LoVo (cell line): Measurements from ENCODE around the gene PROB1.
"Not testable (repeated sequence)": the region's sequence is repeated elsewhere in the genome, so short reads cannot be mapped to it uniquely, and the experiment has no call there.

Experiments used
- DNase-seq: peaks from one replicate; pipeline ENCODE4 v3.0.0-alpha.2; 2016; ENCODE audit warnings: low spot score

The PROB1 gene

DNA sequence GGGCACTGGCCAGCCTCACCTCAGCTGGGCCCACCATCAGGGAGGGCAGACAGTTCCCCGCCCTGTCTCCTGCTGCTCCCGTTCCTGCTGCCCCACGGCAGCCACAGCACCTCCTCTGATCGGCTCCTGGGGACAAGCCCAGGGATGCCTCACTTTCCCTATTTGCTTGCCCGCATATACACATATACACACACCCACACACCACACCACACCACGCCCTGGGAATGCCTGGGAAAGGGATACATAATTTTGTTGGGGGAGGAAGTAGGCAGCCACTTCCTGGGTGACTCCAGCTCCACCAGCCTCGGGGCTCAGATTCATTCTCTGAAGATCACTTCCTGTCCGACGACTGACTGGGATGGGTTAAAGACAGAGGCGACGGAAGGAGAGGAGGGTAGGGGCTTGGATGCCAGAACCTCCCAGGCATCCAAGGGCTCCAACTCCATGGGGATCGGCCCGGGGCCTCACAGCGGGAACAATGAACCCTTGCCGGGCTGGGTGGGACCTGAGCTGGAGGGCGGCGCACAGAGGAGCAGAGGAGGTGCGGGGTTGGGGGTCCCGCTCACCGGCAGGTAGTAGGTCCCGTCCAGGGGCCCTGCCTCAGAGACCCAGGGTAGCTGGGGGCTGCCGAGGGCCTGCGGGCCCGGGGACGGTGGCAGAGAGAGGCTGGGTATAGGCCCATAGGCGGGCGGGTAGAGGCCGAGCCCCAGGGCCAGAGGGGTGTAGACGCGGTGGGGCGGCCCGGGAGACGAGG, 3.2 kb downstream of the PROB1 start:
- DNase-seq: peak; percentile 68

DNA sequence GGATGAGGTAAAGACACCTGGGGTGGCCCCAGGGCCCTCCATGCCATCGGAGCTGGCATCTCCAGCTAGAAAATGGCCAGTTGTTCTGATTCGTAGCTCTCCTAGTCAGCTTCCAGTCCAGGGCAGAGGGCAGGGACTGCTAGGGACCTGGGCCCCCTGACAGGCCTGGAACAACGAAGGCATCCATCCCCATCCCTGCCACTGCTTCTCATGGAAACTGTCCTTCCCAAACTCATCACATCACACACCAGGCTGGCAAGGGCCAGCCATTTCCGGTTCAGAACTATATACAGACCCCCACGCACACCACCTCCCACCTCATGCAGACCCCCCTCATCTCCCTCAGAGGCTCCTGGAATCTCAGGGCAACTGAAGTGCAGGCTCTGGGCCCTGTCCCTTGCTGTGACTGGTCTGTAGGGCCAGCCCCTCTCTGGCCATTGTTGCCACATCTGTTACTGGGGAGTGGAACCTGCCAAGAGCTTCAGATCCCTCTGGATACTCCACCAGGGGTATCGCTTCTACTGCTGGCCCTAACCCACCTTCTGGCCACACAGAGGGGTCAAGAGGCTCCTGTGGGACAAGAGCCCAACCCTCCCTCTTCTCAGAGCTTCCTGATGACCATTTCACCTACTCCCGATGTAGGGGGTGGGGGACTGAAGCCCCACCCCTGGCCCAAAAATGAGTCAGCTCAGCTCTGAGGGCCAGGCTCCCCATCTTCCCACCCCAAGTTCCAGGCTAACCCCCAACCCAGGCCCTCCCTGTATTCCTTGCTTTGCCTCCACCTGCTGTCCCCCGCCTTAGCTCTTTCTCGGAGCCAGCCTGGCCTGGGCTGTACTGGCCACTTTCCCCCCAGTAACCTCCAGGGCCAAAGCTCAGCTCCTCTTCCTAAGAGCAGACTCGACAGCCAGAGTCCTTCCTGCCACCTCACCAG, 4.0 kb downstream of the PROB1 start:
- DNase-seq: no peak

DNA sequence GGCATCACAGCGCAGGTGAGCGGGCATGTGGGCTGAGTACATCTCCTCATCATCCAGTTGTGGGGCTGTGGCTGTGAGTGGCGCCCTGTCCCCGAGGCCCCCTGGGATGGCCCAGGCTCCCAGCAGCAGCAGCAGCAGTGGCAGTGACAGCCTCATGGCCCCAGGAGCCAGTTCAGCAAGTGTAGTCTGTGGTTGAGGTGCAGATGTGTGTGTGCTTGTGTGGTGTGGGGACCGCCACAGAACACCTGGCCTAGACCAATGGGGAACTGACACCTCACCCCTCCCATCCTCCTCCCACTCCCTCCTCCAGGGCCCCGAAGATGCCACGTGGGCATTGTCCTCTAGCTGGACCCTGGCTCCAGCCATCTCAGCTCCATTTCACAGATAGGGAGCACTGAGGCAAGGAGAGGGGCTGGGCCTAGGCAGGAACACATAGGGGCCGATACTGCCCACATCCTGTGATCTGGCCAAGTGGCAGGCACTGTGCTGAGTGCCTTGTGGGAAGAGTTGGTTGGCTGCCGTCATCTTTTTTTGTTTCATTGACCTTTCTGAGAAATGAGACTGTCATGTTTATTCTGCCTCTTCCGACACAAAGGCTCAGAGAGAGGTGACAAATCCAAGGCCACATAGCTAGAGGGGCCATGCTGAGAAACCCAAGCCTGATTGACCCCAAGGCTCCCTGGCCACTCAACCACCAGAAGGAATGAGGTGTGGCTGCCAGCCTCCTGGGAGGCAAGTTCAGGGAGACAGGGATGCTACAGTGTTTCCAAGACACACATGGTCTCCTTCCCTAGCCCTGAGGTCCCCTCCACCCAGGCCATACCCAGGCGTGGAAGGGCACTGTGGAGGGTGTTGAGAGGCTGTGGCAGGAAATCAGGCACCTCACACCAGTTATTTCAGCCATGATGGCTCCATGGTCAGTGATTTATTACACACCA, 4.9 kb downstream of the PROB1 start, which contains the start of gene MZB1:
Gene MZB1, minus strand, starts transcription at position 213 of the 938 bp plus-strand sequence. Its CDS starts 57 bp downstream, at position 156.
- DNase-seq: no peak

DNA sequence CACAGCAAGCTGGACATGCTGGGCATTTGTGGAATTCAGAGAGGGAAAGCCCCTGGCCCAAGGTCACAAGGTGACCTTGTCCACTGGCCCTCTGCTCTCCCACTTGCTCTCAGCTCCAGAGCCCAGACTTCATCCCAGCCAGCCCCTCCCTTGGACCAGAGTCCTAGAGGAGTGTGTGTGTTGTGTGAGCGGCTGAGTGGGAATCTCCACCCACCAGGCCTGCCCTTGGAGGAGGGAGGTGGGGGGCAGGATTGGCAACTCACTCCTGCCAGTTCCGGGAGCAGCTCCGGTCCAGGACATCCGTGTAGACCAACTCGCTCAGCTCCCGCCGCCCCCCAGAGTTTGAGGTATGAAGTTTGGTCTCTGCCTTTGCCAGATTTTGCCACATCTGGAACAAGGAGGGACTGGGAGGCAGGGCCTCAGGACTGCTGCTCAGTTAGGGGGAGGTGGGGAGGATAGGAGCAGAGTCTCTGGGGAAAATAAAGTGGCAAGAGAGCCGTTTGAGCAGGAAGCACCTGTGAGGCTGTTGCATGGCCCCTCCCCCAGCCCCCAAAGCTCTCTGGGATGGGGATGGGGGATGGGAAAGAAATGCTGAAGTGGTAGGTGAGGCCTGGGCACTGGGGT, 6.6 kb downstream of the PROB1 start:
- no peak for DNase-seq

DNA sequence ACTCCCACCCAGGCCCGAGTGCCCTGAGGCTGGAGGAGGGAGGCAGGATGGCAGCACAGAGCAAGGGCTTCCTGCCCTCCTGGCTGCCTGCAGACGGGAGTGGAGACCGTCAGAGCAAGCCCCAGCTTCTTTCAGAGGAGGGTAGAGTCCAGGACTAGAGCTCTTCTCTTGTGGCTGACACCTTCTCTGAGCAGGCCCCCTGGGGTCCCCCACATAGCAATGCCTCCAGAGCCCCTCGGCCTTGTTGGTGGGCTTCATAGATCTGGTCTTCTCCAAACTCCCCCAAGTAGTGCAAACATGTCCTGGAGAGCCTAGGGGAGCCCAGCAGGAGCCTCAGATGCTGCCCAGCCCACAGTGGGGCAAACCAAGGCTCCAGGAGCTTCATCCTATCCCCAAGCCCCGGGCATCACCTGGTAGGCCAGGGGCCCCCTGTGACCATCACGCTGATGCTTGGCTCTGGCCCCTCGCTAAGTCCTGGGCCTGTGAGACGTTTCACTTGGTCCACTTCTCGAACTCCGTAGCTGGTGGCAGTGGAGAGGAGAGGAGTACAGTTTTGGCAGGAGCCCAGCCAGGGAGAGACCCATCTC, 7.2 kb downstream of the PROB1 start:
- no peak for DNase-seq

DNA sequence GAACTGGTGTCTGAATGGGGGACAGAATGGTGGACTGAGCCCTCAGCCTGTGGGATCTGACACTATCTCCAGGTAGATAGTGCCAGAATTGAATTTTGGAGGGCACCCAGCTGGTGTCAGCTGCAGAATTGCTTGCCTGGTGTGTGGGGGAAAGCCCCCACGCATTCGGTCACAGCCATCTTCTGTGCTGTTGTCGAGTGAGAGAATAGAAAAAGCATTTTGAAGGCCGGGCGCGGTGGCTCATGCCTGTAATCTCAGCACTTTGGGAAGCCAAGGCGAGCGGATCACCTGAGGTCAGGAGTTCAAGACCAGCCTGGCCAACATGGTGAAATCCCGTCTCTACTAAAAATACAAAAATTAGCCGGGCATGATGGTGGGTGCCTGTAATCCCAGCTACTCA, 7.9 kb downstream of the PROB1 start:
- DNase-seq: not testable (repeated sequence)

DNA sequence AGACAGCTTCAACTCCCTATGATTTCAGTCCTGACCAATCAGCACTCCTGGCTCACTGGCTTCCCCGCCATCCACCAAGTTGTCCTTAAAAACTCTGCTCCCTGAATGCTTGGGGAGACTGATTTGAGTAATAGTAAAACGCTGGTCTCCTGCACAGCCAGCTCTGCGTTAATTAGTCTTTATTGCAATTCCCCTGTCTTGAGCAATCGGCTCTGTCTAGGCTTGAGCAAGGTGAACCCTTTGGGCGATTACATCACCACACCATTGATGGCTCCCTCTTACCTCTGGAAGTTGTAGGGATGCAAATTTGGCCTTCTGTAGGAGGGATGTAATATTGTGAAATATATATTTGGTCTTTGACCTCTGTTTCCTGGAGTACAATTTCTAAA, 8.9 kb downstream of the PROB1 start:
- no peak for DNase-seq

DNA sequence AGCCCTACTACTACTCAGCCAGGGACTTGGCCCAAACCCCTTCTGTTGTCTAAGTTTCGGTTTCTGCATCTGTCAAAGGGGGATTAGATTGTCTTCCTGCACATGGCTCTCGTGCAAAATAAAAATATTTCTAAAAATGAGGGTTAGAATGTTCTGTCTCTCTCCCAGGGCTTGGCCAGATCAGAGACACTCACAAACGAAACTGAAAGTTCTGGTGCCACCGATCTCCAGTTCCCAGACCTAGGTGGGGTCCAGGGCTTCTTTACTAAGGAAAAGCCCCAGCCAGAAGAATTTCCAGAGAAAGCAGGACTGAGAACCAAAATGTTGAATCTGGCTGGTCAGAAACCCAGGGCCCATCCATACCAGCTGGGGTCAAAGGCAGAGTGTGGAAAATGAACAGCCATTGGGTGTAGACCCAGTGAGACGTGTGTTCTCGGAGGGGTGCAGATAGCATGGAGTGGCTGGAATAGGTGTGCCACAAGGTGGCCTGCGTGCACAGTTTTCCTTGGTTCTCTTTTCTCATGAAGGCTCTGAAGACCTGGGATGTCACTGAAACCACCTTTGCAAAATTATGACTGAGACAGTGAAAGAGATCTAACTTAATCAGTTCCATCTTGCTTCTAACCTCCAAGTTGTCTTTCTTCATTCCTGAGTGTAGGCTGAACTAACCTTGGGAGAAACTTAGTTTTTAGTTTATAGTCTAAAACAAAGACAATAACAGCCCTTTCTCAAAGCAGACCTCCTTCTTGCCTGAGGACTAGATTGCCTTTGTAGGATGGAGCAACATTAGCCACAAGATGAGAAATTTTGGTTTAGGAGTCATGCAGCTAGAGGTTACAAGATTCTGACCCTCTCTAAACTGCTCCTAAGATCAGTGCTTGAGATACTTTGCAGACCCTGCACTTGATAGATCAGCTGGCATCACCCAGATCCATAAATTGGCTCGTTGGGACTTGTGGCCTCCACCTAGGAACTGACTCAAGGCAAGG, 9.5 kb downstream of the PROB1 start:
- DNase-seq: peak; percentile 63

DNA sequence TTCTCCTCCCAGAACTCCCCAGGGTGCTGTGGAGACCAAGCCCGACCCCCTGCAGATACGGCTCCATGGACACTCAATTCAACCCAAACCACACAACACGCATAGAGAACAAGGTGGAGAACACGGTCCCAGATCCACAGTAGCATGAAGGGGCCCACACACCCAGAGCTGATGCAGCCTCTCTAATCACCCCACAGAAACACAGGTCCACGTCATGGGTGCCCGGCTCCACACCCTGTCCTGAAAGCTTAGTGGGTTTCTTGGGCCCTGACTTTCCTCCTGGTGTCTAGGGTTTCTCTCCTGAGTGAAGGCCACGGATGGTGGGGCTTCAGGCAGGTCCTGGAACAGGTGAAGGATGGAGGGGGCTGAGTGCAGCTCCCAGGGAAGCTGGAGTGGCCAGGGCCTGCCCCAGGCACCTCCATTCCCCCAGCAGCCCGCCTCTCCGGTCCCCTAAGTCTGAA, 10.3 kb downstream of the PROB1 start:
- DNase-seq: no peak

DNA sequence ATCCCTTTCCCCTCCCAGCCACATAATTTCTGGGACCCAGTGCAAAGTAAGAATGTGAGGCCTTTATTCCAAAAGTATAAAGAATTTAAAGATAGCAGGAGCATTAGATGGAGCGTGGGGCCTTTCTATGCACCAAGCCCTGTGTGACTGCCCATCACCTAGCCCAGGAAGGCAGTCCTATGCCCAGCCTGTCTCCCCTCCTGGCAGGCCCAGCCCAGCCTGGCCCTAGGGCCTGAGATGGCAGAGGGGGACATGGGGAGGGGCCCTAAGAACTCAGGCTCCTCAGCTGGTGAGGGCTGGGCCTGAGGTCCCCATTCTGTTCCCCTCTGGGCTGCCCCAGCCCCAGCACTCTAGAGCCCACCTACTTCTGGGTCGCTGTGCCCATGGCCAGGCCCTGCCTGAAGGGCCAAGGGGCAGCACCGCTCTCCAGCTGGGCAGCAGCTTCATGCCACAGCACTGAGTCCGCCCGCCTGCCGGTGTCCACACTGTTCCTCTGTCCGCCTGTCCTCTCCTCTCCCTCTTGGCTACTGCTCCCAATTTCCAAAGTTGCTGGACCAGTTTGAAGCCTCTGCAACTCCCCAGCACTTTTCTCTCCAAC, 10.8 kb downstream of the PROB1 start:
- DNase-seq: no peak

DNA sequence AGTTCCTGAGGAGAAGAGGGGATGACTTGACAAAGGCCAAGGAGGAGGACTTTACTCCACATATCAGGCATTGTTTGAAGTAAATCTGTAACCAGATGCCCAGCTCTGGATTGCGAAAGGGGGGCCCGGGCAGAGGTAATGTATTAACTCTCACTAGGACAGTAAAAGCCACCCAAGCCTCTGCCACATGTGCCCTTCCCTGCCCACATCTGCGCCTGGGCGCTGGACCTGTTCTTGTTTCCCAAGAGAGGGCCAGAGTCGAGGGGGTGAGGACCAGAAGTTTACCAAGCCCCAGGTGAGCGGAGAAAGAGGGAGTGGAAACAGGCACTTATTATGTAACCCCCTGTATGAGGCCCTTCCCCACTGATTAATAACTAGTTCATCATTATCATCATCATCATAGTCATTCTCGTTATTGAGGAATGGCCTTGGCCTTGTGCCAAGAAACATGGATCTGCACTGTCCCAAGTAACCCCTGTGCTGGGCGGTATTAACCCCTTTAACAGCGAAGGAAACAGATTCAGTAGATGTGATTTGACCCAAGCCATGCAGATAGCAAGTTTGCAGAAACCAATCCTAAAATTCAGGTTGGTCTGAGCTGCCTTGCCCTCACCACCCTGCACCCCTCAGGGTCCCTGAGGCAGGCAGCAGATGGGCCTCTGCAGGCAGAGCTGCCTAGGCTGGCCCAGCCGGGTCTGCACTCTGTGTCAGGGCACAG, 11.5 kb downstream of the PROB1 start, which contains the start of gene SLC23A1:
Gene SLC23A1, minus strand, starts transcription at position 23 of the 718 bp plus-strand sequence. CDS start 44 bp downstream, outside the sequence.
- DNase-seq: peak; percentile 39

DNA sequence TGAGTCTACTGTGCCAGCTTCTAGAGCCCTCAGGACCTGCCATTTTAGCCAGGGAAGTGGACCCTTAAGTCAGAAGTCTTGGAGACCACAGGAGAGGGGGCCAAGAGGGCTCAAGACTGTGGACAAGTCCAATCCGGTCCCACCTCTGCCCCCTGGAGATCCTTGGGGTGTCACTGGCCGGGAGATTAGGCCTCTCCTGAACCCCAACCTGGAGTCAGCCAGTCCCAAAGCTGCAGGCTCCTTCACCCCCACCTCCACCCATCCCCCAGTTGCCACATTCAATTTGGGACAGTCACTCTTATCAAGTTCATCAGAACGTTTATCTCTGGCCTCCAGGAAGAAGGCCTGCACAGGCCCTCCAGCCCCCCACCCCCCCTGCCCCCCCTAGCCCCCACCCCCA, 12.1 kb downstream of the PROB1 start:
- DNase-seq: no peak

DNA sequence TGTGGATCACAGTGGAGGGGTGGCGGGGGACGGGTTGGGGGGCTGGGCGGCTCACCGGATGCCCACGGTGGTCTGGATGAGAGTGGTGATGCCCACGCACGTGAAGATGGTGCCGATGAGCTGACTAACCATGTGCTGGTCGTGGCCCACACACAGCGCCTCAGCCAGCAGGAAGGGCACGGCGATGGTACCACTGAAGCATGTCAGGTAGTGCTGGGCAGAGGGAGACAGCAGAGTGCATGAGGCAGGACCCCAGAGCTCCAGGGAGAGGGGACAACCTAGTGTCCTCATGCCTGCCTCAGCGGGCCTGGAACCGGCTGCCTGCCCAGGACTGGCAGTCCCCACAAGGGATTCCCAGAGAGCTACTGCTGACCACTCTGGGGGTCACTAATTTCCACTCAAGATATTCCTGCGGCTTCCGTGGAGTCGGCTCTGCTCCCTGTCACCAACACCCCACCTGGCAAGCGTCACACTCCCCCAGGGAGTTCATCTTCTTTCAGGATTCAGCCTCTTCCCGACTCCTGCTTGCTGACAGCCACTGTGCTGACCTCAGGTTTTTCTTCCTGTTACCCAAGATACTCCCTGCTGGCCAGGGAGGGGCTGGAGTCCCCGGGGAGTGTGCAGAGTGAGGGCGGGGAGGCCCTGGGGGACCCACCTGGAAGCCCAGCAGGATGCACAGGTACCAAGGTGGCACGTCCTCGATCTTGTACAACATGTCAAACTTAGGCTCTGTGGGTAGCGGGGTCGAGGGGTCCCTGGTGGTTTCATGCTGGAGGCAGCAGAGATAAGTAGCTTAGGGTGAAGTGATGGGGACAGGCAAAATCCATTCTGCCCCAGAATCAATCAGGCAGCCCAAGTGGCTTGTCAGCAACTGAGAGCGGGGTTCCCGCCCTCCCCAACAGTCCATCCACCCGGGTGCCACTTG, 12.8 kb downstream of the PROB1 start:
- no peak for DNase-seq

DNA sequence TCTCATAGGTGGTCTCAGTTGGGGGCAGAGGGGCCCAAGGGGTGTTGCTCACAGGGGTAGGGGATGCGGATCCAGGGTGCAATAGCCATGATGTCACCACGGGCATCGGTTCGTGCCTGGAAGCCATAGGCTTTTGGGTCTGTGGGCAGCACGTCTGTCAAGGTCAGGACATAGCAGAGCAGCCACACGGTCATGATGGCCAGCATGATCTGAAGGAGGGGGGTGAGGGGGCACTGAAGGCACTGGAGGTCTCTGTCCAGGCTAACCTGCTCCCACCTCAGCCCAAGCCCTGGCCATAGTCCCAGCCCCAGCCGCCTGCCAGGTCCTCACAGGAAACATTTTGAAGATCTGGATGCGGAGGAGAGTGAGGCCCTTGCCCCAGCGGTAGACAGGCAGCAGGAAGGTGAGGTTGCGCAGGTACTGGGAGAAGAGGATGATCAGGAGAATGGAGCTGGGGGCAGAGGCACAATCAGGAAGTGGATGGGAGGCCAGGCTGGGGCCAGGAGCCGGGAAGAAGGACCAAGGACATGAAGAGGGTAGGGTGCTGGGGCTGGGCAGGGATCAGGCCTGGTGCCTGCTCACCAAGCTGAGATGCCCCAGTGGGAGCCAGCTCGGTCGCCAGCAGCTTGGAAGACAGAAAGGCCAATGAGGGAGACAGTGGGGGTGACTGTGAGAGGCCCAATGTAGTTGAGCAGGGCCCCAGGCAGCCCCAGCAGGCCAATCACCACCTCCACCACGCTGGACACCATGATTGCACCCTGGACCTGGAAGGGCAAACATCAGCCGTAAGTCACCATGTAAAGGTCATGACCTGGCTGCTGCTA, 15.1 kb downstream of the PROB1 start:
- DNase-seq: no peak

DNA sequence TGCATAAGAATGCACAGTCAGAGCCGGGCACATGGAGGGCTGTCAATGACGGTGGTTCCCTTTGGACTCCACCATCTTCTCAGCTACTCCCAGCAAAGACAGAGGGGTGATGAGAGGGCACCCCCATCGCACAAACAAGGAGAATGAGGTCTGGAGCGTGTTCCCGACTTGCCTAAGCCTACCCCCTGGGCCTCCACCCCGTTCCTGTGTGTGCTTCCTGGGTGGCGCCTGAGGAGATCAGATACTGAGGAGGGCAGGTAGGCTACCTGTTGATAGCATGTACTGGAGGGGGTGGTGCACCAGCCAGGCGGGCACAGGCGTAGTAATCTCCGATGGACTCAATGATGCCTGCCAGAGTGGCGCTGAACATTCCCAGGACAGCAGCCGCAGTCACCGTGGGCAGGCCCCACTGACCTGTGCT, 16.0 kb downstream of the PROB1 start:
- DNase-seq: no peak

DNA sequence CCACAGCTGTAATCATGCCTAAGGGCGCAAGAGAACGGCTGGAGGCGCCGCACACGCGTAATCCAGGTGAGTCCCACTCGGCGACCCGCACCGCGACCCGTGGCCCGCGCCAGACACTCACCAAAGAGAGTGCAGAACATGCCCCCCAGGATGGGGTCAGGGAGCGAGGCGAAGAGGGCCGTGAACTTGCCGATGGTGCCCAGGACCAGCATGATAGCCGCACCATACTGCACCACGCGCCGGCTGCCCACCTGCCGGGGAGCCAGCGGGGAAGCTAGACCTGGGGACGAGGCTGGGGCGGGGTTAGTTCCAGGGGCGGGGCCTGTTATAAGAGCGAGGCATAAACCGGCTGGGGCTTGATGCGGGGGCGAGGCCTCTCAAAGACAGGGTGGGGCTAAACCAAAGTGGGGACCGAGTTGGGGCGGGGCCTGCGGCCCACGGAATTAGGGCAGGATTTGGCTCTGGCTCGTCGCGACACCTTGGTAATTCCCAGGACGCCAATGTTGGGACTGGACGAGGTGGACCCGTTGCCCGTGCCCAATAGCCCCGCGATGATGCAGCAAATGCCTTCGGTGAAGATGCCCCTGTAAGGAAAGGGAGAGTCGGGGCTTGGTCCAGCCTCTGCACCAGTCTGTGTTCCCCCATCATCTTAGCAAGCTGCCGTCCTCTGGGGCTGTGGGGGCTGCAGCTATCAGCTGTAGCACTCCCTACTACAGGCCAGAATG, 16.6 kb downstream of the PROB1 start:
- DNase-seq: no peak
